Fibroblast of the conjunctiva (primary cell): ENCODE data around the gene TERF2IP.

ENCODE experiments used
- DNase-seq: peaks from one replicate; pipeline ENCODE4 v3.0.0-alpha.2; 2010; ENCODE audit warnings: low read depth

The TERF2IP gene

DNA sequence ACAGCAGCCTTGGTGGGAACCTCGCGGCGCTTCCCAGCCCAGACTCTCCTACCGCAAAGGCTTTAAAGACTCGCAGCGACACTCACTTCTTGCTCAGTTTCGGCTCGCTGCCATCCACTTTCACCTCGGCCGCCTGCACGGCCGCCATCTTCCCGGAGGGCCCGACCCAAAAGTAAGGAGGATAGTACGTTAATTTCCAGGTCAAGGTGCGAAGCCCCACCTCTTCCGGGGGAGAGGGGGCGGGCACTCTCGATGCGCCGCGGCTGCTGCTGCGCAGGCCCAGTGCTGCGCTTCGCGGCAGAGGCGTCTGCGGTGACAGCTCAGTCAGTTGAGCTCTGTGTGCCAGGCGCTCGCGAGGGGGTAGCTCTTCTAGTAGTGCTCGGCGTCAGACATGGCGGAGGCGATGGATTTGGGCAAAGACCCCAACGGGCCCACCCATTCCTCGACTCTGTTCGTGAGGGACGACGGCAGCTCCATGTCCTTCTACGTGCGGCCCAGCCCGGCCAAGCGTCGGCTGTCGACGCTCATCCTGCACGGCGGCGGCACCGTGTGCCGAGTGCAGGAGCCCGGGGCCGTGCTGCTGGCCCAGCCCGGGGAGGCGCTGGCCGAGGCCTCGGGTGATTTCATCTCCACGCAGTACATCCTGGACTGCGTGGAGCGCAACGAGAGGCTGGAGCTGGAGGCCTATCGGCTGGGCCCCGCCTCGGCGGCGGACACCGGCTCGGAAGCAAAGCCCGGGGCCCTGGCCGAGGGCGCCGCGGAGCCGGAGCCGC, at the start of gene TERF2IP, which contains the start of gene KARS1:
TERF2IP (plus strand) TSS at position 282 of the 773 bp plus-strand sequence; CDS start at position 392, 110 bp downstream.
KARS1 (minus strand) TSS at position 174 of the 773 bp plus-strand sequence; CDS start at position 148, 26 bp downstream.
- peak; percentile 89 for DNase-seq

DNA sequence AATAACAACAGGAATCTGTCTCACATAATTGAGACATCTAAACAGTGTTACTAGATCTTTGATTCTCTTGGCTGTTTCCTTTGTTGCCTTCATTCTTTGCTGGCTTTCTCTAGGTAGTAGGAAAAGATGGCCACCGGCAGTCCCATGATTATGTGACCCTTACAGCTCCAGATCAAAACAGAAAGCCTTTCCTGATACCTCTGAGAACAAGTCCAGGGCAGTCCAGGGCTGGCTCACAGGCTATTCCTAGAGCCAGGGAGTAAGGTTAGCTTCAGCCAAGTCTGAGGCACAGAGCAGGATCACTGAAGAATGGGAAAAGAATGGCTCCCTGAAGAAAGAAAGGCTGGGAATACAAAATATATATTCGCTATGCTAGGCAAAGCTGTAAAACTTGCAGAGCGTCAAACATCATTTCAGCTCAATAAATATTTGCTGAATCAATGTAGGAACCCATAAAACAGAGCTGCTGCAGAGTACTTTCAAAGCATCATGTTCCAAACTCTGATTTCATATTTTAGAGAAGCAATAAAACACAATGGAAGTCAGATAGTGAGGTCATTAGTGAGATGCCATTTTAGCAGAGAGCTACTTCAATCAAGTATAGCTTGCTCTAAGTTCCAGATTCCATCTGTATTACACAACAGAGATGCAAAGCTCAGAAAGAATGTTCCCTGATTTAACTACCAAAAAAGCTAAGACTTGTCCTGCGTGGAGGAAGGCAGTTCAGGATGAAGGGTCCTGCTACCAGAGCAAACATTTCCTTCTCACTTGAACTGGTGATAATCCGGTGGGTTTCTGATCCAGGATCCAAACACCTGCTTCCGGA, 47.9 kb upstream of the TERF2IP start:
- no peak for DNase-seq

GRCh38 chr16:75603241-75603640, 44.3 kb upstream of the TERF2IP start:
- no peak for DNase-seq

- no peak for DNase-seq
Measured at GRCh38 chr16:75606507-75606906, 41.1 kb upstream of the TERF2IP start.

DNA sequence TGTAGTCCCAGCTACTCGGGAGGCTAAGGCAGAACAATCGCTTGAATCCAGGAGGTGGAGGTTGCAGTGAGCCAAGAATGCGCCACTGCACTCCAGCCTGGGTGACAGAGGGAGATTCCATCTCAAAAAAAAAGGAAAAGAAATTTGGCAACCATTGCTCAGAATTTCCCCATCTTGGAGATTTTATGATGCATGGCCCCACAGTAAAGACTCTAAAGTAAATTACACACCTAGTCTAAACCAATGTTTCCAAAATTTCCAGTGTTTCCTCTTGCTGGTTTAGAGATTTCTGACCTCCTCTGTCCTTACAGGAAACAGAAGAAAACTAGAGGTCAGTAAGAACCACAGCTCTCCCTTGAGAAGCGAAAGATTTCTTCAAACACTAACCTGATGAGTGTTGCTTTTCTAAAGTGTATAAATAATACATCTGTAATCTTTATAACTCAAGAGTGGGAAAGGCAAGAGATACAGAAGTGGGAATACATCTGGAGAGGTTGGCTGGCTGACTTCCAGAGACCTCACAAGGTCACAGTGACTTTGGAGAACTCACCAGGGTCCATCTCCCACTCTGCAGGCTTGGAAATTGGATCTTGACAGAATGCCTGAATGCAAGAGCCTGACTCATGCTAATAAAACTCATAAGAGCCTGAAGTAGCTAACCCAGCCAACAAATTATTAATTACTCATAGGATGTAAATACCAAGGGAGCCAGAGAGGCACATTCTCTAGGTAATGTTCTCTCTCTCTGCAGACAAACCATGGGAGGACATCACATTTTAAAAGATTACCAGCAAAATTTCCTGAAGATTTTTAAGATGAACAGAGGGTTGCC, 33.3 kb upstream of the TERF2IP start:
- no peak for DNase-seq

DNA sequence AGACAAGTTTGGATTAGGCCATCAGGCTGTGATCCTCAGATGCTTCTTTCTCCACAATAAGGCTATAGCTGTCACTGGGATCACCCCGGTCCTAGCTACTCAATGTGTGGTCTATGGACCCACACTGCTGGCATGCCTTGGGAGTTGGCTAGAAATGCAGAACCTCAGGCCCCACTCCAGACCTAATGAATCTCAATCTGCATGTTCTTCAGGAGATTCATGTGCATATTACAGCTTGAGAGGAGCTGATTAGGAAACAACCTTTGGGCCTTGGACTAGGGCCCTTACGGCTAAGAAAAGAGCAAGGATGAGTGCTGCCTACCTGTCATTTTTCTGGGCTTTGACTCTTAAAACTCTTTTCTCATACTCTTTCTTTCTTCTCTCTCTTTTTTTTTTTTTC, 32.0 kb upstream of the TERF2IP start:
- DNase-seq, result no peak

DNA sequence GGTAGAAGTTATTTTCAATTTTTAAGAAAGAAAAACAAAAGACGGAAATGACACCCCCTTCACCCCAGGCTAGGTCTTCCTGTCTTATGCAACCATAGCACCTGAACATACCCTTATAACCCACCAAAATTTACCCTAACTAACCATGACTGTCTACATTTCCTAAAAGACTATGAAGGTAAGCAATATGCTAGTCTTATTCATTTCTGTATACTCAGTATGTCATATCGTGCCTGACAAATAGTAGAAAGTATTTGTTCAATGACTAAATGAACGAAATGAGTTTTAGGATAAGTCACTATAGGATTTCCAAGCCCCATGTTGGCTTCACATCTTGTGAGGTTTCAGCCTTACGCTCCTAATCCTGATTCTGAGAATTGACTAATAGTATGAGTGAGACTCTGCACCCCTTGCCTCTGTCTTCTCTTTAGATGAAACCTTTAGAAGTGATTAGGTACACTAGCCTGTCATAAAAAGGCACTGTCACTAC, 31.0 kb upstream of the TERF2IP start:
- no peak for DNase-seq

- DNase-seq, result no peak
Measured at GRCh38 chr16:75617121-75617520, 30.5 kb upstream of the TERF2IP start.

GRCh38 chr16:75618780-75619179, 28.8 kb upstream of the TERF2IP start:
- DNase-seq, result no peak

DNA sequence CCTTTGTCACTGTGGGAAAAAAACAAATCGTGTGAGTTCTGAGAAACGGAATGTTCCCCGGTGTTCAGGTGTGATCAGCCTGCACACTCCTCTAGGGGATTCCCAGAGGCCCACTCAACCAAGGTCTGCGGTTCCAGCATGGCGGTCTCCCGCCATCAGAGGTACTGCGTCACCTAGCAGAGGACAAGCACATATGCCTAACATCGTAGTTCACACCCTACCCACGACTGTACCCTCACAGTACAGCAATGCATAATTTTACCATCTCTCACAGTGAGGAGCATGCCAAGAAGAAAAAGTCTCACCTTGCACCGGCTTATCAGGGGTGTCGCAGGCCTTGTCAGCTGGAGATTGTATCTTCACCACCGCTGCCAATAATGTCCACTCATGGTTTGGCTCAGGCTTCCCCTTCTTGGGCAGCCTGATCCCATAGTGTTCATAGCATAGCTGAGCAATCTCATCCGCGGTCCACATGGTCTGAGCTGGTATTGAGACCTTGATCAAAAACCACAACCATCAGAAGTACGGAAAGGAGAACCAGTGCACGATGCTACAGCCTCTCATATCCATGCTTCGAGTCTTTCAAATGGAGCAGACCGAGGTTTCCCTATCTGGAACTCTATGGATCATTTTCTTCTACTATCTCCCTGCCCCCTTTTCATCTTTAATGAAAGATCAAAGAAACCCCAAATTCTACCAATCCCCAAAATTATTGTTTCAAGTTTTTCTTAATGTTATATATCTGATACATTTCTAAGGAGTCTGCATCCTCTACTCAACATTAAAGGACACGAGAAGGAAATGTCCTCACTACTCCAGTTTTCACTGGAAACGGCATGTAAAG, 27.0 kb upstream of the TERF2IP start:
- no peak for DNase-seq

GRCh38 chr16:75621170-75621477, 26.4 kb upstream of the TERF2IP start:
- DNase-seq, result no peak

GRCh38 chr16:75622761-75623605, 24.6 kb upstream of the TERF2IP start, which contains the start of gene ADAT1:
ADAT1 (minus strand) TSS chr16:75623281; CDS start chr16:75620799, 2,482 bp downstream.
- DNase-seq, result peak; percentile 95

DNA sequence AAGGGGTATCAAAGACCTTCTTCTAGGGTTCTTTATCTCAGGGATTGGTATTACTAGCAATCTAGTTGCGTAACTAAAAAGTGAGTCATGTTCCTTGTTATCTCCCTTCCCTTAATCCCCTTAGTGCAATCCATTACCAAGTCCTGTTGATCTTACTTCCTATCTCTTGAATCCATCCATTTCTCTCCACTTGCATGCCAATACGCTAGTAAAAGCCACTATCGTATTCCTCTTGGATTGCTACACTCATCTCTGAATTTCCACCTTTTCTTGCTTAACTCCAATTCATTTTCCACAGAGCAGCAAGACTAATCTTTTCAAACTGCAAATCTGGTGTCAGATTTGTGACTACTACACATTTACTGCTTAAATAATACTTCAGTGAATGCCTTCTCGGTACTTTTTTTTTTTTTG, 22.6 kb upstream of the TERF2IP start:
- no peak for DNase-seq

- no peak for DNase-seq
Measured at GRCh38 chr16:75626806-75627205, 20.8 kb upstream of the TERF2IP start.

GRCh38 chr16:75627851-75628250, 19.7 kb upstream of the TERF2IP start:
- DNase-seq, result no peak

DNA sequence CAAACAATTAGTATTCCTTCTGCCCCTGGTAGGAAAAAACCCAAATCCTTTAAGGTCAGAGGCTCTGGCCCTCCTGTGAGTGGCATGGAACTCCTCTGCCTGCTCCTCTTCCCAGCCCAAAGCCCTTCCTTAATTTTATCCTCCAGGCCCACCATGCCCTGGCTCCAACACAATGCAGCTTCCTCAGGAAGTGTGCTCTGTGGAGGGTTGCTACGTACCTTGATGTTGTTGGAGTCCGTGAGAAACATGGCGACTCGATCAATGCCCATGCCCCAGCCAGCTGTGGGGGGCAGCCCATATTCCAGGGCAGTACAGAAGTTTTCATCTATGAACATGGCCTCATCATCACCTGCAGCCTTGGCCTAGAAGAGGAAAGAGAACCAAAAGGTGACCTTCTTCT, 19.2 kb upstream of the TERF2IP start:
- DNase-seq, result no peak

GRCh38 chr16:75629132-75629531, 18.4 kb upstream of the TERF2IP start:
- DNase-seq, result no peak

DNA sequence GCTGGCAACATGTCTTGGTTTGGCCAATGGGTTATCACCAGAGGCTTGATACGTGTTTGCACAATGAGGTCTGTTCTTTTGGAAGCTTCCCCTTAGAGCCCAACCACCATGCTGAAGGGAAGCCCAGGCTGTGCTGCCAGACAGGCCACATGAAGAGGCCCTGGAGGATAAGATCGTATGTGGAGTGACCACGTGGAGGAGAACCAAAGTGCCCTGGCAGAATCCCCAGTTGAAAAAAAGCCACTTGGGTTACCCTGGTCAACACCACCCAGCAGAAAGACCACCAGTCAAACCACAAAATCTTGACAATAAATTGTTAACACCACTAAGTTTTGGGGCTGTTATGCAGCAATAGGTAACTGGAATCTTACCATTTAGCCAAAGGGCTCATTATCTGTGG, 17.5 kb upstream of the TERF2IP start:
- no peak for DNase-seq

- DNase-seq, result no peak
Measured at GRCh38 chr16:75632857-75633256, 14.7 kb upstream of the TERF2IP start.

DNA sequence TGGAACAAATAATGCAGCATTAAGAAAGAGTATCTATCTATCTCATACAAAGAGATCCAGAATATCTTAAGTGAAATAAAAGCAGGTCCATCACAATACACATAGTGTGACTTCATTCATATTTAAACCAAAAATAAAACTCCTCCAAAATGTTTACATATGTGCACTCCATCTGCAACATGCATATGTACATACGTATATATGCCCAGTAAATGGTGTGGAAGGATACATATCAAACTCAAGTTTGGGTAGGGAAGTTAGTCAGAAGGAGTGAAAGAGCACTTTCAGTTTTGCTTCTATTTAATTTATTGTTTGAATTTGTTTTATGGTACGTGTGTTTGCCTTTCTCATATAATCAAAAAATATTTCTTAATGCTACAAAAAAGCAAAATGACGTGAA, 12.5 kb upstream of the TERF2IP start:
- DNase-seq, result no peak
